SU-DHL-6 (cell line): ENCODE data around the gene ARRB1.

Source experiments
- H2AFZ ChIP-seq: fragments of 200-600 bp; sonication (generic); 2 replicates; pipeline ENCODE4 v1.6.1; 2014; ENCODE audit warnings: low read depth, mild to moderate bottlenecking, moderate library complexity, mixed read lengths, antibody characterized with exemption, low read length; ENCODE audit not compliant: severe bottlenecking
- H3F3A ChIP-seq: fragments of 200-600 bp; shearing (Covaris generic); 2 replicates; pipeline ENCODE4 v1.6.0; 2016; ENCODE audit warnings: antibody characterized with exemption, mild to moderate bottlenecking; ENCODE audit not compliant: insufficient read depth
- H3K27ac ChIP-seq: fragments of 200-600 bp; sonication (generic); 2 replicates; pipeline ENCODE4 v1.5.1; 2016; ENCODE audit warnings: low read depth, mild to moderate bottlenecking, low read length, moderate library complexity, mixed read lengths
- H3K27me3 ChIP-seq: fragments of 200-600 bp; sonication (generic), shearing (Covaris generic); 2 replicates; pipeline ENCODE4 v1.6.0; 2014; ENCODE audit warnings: mild to moderate bottlenecking, low read length
- H3K36me3 ChIP-seq: fragments of 200-600 bp; sonication (generic); 2 replicates; pipeline ENCODE4 v1.6.1; 2014; ENCODE audit warnings: mild to moderate bottlenecking, low read length, mixed read lengths
- H3K4me2 ChIP-seq: fragments of 300-600, 200-600 bp; shearing (Covaris generic), sonication (generic); 2 replicates; pipeline ENCODE4 v1.6.0; 2014; ENCODE audit warnings: low read length, low read depth, mild to moderate bottlenecking; ENCODE audit not compliant: poor library complexity, severe bottlenecking
- H3K4me3 ChIP-seq: fragments of 200-600 bp; sonication (generic); 2 replicates; pipeline ENCODE4 v1.5.1; 2014; ENCODE audit warnings: antibody characterized with exemption, low read length, mild to moderate bottlenecking, mixed read lengths; ENCODE audit not compliant: insufficient read depth, poor library complexity, severe bottlenecking
- H3K79me2 ChIP-seq: fragments of 200-600 bp; sonication (generic); 2 replicates; pipeline ENCODE4 v1.6.1; 2014; ENCODE audit warnings: mild to moderate bottlenecking, low read length, moderate library complexity; ENCODE audit not compliant: insufficient read depth
- H3K9ac ChIP-seq: fragments of 200-600 bp; sonication (generic); 2 replicates; pipeline ENCODE4 v1.7.0; 2014; ENCODE audit warnings: mild to moderate bottlenecking, low read length
- H3K9me2 ChIP-seq: fragments of 200-600 bp; sonication (generic); replicated peaks from 2 replicates; pipeline ENCODE4 v1.6.1; 2014; ENCODE audit warnings: low read length; ENCODE audit not compliant: insufficient read depth
- H3K9me3 ChIP-seq: fragments of 200-600 bp; sonication (generic); 2 replicates; pipeline ENCODE4 v1.6.1; 2014; ENCODE audit warnings: low read length, mixed read lengths; ENCODE audit not compliant: insufficient read depth
- H4K20me1 ChIP-seq: fragments of 200-600 bp; sonication (generic); 2 replicates; pipeline ENCODE4 v1.6.1; 2014; ENCODE audit warnings: low read depth, mild to moderate bottlenecking, antibody characterized with exemption, low read length, moderate library complexity, mixed read lengths
- EZH2phosphoT487 ChIP-seq: fragments of 200-600 bp; sonication (generic), shearing (Covaris generic); conservative IDR thresholded peaks from 2 replicates; pipeline ENCODE4 v1.6.1; 2018; ENCODE audit warnings: mild to moderate bottlenecking, antibody characterized with exemption, low read length, moderate library complexity, mixed read lengths
- TF ChIP-seq, protein P1 (sequence below): fragments of 200-600 bp; sonication (generic); IDR thresholded peaks from one replicate; pipeline ENCODE4 v1.5.1; 2017; ENCODE audit warnings: antibody characterized with exemption, mild to moderate bottlenecking, low read length, moderate library complexity; ENCODE audit not compliant: insufficient read depth, poor library complexity, severe bottlenecking

The ARRB1 gene

DNA sequence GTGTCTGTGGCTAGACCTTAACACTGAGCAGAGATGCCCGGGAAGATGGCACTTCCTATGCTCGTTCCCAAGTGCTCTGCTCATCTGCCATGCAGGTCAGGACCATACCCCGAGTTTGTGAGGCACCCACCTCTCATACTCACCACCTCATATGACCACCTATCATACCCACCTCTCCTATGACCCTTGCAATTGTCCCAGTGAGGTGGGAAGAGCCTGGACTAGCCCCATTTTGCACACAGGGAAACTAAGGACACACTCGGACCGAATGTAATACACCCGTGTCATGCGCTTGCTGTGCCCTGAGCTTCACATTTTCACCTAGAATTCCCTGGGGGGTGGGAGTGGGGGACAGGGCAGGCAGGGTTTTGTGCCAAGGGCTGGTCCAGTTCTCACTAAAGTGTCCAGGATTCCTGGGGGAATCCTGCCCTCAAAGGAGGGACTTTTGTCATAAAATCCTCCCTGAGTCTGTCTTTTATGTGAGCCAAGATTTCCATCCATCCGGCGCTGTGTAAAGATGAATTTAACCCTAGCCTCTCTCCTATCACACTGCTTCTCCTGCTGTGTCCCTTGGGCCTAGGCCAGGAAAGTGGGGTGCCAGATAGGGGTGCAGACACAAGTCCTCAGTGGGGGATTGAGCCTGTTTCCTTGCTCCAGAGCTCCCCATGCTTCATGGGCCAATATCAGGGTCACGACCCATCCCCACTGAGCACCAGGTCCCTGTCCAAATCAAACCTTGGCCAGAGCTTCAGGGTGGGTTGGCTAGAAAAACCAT lies 90.9 kb downstream of the ARRB1 start:
- Histone ChIP-seq H3K9me2 (no peaks in the 10 kb centered on the region), H3K4me2 (no peak overlapping the region), H3K79me2 (no peaks in the 10 kb centered on the region), H3K36me3 (no peaks in the 10 kb centered on the region), H2AFZ (no peak overlapping the region), H3F3A (no peaks in the 10 kb centered on the region), H3K4me3 (no peak overlapping the region), H3K9me3 (no peaks in the 10 kb centered on the region), H4K20me1 (no peaks in the 10 kb centered on the region), H3K27ac (no peak overlapping the region), H3K27me3 (no peaks in the 10 kb centered on the region), H3K9ac (no peak overlapping the region)
- no peak for TF ChIP-seq EZH2phosphoT487
- TF ChIP-seq, protein P1, sequence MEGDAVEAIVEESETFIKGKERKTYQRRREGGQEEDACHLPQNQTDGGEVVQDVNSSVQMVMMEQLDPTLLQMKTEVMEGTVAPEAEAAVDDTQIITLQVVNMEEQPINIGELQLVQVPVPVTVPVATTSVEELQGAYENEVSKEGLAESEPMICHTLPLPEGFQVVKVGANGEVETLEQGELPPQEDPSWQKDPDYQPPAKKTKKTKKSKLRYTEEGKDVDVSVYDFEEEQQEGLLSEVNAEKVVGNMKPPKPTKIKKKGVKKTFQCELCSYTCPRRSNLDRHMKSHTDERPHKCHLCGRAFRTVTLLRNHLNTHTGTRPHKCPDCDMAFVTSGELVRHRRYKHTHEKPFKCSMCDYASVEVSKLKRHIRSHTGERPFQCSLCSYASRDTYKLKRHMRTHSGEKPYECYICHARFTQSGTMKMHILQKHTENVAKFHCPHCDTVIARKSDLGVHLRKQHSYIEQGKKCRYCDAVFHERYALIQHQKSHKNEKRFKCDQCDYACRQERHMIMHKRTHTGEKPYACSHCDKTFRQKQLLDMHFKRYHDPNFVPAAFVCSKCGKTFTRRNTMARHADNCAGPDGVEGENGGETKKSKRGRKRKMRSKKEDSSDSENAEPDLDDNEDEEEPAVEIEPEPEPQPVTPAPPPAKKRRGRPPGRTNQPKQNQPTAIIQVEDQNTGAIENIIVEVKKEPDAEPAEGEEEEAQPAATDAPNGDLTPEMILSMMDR: no peak

- no peak overlapping the region for H3K4me3 ChIP-seq
- no peaks in the 10 kb centered on the region for H3K36me3 ChIP-seq
- H4K20me1 ChIP-seq: no peaks in the 10 kb centered on the region
- H3K9me3 ChIP-seq: no peaks in the 10 kb centered on the region
- no peak overlapping the region for H3K4me2 ChIP-seq
- H3K9ac ChIP-seq: no peak overlapping the region
- H3K27me3 ChIP-seq: no peaks in the 10 kb centered on the region
- H3F3A ChIP-seq: no peaks in the 10 kb centered on the region
- no peak overlapping the region for H2AFZ ChIP-seq
- no peak for TF ChIP-seq EZH2phosphoT487
- TF ChIP-seq, protein P1: no peak
- H3K79me2 ChIP-seq: no peaks in the 10 kb centered on the region
- no peak overlapping the region for H3K27ac ChIP-seq
- no peaks in the 10 kb centered on the region for H3K9me2 ChIP-seq
These were observed 97.1 kb downstream of the ARRB1 start for GRCh38 chr11:75254326-75254725.

GRCh38 chr11:75249704-75250103 lies 101.8 kb downstream of the ARRB1 start:
- Histone ChIP-seq H3K4me3 (no peak overlapping the region), H3K36me3 (no peaks in the 10 kb centered on the region), H3K9me3 (no peaks in the 10 kb centered on the region), H3K27ac (no peak overlapping the region), H4K20me1 (no peaks in the 10 kb centered on the region), H3K27me3 (no peaks in the 10 kb centered on the region), H3F3A (no peaks in the 10 kb centered on the region), H2AFZ (no peak overlapping the region), H3K4me2 (no peak overlapping the region), H3K9me2 (no peaks in the 10 kb centered on the region), H3K79me2 (no peaks in the 10 kb centered on the region), H3K9ac (no peak overlapping the region)
- TF ChIP-seq, protein P1: no peak
- TF ChIP-seq EZH2phosphoT487: no peak
